GM11168 (cell line): ENCODE results near the gene PRRT1B.
"Not testable (repeated sequence)": the region's sequence is repeated elsewhere in the genome, so short reads cannot be mapped to it uniquely, and the experiment has no call there.

Experiments
- in situ Hi-C: fragments of 300-500 bp; cut with MboI; formaldehyde crosslinking; loops from one replicate; pipeline ENCODE4 v1.12.0; 2022; ENCODE audit warnings: low sequenced_read_pairs; ENCODE audit not compliant: unreplicated experiment

PRRT1B gene

DNA sequence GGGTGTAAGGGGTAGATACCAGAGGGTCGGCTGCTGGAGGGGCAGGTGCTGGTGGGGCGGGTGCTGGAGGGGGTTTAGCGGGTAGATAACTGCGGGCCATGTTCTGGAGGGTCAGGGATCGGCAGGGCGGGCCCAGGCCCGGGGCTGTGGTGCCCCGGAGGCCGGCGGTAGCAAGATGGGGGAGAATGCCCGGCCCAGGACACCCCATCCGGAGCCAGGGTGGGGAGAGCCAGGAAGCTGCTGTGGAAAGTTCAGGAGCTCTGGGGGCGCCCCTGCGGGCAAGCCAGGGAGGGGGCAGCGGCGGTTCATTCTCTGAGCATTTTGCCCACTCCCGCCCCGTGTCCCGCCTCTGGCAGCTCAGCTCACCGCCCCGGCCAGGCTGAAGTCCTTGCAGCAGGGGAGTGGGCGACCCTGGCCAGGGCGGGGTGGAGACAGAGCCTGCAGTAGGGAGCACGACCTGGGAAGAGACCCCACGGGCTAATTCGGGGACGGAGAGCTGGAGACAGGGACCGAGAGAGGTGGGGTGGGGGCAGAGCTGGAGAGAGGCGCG, 538 bp downstream of the PRRT1B start:
- in situ Hi-C loops, result no loop called here

DNA sequence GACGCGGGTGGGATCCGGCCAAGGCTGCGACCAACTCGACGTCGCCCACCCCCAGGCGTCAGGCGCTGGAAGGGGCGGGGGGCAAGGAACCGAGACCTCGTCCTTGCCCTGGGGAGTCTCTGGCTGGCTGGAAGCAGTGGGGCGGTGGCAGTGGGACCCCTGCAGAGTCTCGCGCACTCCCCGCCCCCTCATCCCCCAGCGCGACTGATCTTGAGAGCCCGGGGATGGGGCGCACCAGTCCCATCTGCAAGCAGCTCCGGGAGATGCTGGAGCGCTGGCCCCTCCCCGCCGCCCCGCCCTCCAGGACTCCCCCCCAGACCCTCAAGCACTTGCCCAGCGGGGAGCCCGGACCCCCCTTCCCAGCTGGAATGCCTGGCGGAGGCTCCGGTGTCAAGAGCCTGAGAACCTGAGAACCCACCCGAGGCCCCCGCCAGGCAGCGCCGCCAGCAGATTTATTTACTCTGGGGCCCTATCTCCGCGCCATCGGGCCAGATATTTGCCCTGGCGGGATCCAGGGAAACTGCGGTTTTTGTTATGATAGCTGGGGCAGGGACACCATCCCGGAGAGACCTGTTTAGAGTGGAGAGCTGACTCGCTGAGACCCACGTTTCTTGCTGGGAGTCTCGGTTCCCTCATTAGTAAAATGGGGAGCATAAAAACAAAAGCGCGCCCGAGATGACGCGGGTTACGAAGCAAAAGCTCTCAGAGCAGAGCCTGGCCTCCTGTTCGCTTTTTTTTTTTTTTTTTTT, 1.2 kb downstream of the PRRT1B start:
- in situ Hi-C loops, result no loop called here

DNA sequence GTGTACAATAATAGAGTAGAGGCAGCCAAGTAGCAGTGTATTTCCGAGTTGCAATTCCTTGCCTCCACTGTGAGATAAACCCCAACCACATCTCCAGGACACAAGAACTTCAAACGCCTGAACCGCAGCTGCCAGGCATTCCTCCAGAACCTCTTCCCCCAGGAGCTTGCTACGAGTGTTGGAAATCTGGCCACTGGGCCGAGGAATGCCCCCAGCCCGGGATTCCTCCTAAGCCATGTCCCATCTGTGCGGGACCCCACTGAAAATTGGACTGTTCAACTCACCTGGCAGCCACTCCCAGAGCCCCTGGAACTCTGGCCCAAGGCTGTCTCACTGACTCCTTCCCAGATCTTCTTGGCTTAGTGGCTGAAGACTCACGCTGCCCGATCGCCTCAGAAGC, 3.9 kb downstream of the PRRT1B start:
- in situ Hi-C loops, result not testable (repeated sequence)

DNA sequence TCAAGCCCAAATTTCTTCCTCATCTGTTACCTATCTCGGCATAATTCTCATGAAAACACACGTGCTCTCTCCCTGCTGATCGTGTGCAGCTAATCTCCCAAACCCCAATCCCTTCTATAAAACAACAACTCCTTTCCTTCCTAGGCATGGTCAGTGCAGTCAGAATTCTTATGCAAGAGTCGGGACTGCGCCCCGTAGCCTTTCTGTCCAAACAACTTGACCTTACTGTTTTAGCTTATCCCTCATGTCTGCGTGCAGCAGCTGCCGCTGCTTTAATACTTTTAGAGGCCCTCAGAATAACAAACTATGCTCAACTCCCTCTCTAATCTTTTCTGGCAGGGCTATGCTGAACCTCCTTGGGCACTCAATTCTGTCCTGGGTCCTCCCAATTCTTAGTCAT, 5.1 kb downstream of the PRRT1B start:
- in situ Hi-C loops, result not testable (repeated sequence)

DNA sequence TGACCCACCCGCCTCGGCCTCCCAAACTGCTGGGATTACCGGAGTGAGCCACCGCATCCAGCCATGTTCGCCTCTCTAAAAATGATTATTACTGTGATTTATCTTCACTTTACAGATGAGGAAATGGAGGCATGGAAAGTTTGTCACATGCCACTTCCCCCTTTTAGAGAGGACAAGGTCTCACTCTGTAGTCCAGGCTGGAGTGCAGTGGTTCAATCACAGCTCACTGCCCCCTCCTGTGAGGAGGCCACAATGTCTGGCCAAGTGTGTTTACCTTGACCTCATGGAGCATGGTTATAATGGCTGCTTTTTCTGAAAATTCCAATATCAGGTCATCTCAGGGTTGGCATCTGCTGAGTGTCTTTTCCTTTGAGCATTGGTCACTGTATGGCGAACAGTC, 6.7 kb downstream of the PRRT1B start:
- in situ Hi-C loops, result no loop called here

DNA sequence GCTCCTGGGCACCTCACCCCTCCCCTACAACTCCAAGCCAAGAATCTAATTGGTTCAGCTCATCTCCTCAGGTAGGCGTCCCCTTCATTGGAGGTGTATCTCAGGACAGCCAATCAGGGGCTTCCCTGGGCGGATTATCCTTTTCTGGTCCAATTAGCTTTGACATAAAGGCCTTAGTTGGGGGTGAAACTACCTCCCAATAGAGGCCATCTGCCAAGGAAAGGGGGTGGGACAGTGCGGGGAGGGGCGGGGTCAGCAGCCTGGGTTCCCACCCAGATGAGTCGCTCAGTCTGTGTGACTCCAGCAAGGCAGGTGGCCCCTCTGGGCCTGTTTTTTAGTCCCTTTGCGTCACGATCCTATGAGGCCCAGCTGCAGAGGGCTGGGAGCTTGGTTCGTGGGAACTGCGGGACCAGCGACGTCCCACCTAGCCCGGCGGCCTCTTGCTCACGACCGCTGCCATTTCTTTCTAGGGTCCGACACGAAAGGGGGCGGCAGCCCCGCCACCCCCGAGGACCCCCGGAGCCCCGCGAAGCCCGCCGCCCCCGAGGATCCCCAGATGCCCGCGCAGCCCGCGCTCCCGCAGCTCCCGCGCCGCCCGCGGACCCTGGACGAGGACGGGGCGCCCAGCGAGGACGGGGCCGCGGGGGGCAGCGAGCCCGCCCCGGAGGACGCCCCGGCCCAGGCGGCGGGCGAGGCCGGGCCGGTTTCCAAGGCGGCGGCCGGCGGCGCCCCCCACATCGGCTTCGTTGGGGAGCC, 8.9 kb downstream of the PRRT1B start:
- in situ Hi-C loops, result no loop called here

DNA sequence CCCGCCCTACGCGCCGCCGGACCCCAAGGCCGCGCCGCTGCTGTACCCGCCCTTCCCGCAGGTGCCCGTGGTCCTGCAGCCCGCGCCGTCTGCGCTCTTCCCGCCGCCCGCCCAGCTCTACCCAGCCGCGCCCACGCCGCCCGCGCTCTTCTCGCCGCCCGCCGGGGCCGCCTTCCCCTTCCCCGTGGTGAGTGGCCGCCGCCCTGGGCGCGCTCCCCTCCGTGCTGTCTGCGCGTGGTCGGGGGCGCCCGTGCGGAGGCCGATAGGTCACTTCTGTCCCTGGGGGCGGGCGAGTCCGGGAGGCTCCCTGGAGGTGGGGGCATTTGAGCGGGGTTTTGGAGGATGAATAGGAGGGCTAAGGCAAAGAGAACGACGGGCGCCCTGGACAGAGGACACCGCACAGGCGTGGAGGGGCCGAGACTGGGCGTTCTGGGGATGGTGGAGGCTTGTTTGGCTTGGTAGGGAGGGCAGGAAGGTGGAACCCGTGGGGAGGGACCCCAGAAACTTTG, 9.6 kb downstream of the PRRT1B start:
- in situ Hi-C loops, result no loop called here

DNA sequence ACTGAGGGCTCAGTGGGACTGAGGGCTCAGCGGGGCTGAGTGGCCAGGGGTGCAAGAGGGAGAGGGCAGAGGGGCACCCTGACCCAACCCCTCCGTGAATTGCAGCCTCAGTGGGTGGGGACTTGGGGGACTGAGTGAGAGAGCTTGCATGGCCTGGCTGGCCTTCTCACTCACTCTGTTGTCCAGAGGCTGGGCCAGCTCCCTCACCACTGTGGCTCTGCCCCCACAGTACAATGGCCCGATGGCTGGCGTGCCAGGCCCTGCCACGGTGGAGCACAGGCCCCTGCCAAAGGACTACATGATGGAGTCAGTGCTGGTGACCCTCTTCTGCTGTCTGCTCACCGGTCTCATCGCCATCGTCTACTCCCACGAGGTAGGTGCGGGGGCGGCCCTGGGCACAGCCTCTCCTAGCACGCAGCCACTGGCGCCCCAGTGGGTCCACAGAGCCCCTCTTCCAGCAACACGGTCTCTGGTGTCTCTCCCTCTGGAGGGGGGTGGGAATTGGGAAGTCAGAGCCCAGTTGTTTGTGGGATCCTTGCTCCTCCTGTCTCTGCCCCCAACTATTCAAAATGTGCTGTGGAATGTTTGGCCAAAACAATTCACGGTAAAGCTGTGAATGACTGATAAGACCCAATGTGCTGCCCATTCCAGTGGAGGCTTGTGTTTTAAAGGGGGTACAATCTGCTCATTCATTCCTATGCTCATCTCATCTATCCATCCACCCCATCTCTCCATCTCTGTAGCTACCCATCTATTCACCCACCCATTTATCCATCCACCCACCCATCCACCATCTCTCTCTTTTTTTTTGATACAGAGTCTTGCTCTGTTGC, 10.7 kb downstream of the PRRT1B start:
- in situ Hi-C loops, result no loop called here

DNA sequence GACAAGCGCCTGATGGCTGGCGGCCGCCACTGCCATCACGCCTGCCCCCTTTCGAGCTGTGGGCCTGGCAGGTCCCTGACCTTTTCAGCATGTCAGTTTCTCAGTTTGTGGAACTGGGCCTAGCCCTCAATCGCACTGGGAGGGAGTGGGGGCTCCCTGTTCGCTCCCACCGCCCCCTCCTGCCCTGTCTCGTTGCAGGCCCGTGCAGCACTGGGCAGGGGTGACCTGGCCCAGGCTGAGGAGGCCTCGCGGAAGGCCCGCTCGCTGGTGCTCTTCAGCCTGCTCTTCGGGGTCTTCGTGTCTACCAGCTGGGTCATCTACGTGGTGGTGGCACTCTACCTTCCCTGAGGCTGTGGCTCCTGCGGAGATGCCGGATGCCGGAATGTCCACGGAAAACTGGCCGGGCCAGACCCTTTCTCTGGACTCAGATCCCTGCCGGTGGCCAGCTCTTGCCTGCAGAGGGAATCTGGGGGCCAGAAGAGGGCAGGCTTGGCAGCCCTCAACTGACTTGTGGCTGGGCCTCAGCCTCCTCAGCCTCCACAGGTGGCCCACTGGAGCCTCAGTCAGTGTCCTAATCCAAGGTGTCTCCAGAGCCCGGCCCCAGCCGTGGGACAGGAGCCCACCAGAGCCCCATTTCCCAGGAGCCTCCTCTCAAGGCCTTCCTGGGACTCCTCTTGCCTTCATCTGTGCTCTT, 12.7 kb downstream of the PRRT1B start:
- in situ Hi-C loops, result no loop called here

DNA sequence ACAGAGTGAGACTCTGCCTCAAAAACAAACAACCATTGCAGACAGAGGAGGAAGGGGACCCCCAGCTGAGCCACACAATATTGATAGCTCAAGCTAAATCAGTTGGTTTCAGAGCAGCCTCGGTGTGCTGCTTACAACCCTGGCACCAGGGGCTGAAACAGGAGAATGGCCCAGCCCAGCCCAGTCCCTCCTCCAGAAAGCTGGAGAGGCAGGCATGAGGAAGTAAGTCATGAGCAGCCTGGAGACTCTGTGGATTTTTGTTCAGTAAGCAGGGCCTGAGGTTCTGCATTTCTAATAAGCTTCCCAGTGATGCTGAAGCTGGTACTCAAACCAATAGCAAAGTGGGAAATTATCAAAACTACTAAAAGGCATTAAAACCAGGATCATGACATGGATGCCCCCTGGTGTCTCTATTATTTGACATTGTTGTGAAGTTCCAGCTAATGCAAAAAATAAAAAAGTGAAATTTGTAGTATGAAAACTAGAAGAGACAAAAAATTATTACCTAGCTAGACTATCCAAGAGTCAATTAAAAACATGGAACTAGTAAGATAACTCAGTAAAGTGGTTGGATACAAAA, 14.2 kb downstream of the PRRT1B start:
- in situ Hi-C loops, result no loop called here

DNA sequence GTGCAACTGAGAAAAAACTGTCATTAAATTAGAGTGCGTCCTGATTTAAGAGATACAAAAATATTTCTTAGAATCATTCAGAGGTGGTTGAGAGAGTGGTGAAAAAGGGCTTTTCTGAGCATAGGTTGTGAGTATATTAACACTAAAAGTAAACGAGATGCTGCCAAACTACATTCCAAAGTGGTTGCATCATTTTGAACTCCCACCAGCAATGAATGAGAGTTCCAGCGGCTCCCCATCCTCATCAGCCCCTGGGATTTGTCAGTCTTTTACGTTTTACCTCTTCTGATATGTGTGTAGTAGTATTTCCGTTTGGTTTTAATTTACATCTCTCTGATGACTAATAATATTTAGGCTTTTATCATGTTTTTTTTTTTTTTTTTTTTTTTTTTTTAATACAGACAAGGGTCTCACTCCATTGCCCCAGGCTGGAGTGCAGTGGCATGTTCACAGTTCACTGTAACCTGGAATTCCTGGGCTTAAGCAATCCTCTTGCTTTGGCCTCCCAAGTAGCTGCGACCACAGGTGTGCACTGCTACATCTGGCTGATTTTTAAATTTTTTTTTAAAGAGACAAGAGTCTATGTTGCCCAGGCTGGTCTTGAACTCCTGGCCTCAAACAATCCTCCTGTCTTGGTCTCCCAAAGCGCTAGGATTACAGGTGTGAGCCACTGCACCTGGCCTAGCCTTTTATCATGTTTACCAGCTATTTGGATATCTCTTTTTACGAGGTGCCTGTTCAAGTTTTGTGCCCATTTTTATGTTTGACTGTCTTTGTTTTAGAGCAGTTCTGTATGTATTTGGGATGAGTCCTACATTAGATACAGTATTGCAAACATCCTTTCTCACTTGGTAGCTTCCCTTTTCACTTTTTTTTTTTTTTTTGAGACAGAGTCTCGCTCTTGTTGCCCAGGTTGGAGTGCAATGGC, 17.0 kb downstream of the PRRT1B start:
- in situ Hi-C loops, result no loop called here

DNA sequence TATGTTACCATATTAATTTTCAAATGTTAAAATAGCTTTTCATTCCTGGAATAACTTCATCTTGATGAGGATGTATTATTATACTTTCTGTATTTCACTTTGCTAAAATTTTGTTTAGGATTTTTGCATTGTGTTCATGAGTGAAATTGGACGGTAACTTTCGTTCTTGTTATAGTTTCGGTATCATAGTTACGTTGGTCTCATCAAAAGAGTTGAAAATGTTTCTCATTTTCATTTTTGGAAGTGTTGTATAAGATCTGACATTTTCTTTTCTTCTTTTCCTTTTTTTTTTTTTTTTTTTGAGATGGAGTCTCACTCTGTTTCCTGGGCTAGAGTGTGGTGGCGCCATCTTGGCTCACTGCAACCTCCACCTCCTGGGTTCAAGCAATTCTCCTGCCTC, 20.0 kb downstream of the PRRT1B start:
- in situ Hi-C loops, result no loop called here

DNA sequence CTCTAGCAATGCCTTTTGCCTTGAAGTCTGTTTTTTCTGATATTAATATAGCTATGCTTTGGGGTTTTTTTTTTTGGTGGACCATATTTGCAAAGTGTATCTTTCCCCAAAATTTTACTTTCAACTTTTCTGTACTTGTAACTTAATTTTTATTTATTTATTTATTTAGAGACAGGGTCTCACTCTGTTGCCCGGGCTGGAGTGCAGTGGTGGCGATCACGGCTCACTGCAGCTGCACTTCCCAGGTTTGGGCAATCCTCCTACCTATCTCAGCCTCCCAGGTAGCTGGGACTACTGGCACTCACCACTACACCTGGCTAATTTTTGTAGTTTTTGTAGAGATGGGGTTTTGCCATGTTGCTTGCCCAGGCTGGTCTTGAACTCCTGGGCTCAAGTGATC, 20.8 kb downstream of the PRRT1B start:
- in situ Hi-C loops, result no loop called here

DNA sequence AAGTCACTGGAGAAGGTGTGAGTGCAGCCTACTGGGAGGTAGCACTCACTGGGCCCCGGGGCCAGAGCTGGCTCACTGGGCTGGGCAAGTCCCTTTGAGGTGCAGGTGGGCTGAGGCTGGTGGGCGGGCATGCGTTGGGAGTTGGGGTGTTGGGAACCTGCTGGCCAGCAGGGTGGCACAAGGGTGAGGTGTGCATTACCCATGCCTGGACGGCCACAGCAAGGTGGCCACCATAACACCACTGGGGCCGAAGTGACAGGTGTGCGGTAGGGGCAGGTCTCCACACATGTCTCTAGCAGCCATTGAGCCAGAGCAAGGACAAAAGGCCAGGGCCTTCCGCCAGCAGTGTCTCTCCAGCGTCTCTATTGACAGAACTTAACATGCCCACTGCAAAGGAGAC, 22.6 kb downstream of the PRRT1B start:
- in situ Hi-C loops, result no loop called here

DNA sequence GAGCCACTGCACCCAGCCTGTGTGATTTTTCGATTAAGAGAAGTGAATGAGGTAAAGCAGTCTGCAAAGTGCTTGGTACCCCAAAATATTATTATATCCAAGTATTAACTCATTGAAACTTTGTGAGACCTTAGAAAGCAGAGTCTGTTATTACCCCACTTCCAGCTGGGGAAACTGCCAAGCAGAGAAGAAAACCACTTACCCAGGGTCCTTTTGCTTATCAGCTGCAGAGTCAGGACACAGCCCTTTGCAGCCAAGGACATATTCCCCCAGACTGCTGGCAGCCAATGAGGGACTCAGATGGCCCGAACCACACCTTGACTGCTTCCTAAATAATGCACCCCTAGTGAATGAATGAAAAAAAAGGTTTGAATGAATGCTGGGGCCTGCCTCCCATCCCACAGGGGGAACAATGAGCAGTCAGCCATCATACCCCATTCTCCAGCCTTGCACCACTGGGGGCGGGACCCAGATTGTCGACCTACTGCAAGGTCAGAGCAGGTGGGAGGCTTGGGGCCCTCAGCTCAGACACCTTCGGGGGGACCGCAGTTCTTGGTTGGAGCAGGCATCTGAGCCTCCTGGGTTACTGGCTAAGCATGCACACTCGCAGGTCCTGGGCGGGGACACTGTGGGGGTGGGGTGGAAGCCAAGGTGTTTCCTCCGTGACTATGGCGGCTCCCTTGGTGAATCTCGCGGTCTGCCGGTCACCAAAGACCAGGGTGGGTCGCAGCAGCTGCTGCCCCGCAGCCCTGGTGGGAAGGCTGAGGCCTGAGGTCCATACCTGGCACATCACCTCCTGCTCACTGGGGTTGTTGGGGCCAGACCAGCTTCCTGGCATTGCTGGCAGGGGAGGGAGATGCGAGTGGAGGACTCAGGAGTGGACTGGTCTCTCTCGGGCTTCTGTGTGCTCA, 29.7 kb downstream of the PRRT1B start:
- in situ Hi-C loops, result no loop called here

DNA sequence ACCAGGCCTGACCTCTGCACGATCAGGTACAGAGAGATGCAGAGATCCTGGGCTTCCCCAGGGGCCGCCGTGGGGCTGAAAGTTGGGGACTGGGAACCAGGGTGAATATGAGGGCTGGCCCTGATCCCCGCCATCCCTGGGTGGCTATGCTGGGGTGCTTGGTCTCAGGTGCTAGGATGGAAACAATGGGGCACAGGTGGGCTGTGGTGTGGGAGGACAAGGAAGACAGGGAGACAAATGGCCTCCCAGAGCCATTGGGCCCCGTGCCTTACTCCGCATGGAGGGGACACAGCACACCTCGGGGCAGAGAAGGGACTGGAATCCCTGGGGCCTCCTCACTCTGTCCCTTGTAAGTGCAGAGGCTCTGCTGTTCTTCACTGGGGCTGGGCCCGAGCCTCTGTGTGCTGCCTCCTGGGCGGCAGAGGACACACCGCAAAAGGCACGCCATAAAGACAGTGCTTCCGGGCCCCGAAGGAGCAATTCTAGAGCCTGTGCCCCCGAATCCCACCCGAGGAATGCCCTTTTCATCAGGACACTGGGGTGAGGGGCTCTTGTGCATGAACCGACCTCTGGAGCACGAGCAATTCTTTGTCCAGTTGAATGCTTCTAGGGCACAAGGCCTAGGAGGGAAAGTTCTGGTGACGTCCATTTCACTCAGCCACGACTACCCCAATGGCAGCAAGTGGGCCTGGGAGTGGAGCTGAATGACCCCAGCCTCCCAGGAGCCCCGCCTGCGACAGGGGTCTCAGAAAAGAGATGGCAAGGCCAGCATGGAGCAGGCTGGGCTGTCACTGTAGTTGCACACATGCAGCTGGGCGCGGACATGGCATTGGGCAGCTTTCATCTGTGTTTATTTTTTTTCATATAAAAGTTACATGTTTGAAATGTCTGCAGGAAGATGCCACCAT, 30.9 kb downstream of the PRRT1B start:
- in situ Hi-C loops, result no loop called here
